Osteoblast (primary cell): ENCODE data around the gene FBXO31. TPM values are rescaled to one million over a fixed set of nuclear protein-coding genes. Genes with fewer than 3 reads are reported as not detected.

Experiments
- DNase-seq: peaks from one replicate; pipeline ENCODE4 v3.0.0; 2011; ENCODE audit warnings: low spot score, mixed read lengths; ENCODE audit not compliant: insufficient read length; ENCODE audit errors: missing footprints
- H2AFZ ChIP-seq: 2 replicates; pipeline ENCODE4 v1.6.0; 2011; ENCODE audit warnings: mild to moderate bottlenecking, low read length
- H3K27ac ChIP-seq: 2 replicates; pipeline ENCODE4 v1.5.1; 2011; ENCODE audit warnings: mild to moderate bottlenecking, low read depth, low read length, moderate library complexity
- H3K27me3 ChIP-seq: 2 replicates; pipeline ENCODE4 v1.6.0; 2012; ENCODE audit warnings: mild to moderate bottlenecking, control low read depth, inconsistent platforms, low read length, moderate library complexity; ENCODE audit not compliant: insufficient read depth
- H3K36me3 ChIP-seq: 2 replicates; pipeline ENCODE4 v1.5.1; 2011; ENCODE audit warnings: mild to moderate bottlenecking, low read length, control low read depth, moderate library complexity; ENCODE audit not compliant: insufficient read depth
- H3K4me1 ChIP-seq: 2 replicates; pipeline ENCODE4 v1.5.1; 2011; ENCODE audit warnings: mild to moderate bottlenecking, low read length, control low read depth, moderate library complexity; ENCODE audit not compliant: insufficient read depth
- H3K4me2 ChIP-seq: 2 replicates; pipeline ENCODE4 v1.6.0; 2011; ENCODE audit warnings: mild to moderate bottlenecking, low read length; ENCODE audit not compliant: insufficient read depth
- H3K4me3 ChIP-seq: fragments of 200-600 bp; sonication (generic); 3 replicates; pipeline ENCODE4 v1.5.1; 2012; ENCODE audit warnings: mild to moderate bottlenecking, low read length, inconsistent platforms; ENCODE audit not compliant: insufficient read depth
- H3K79me2 ChIP-seq: 2 replicates; pipeline ENCODE4 v1.6.0; 2012; ENCODE audit warnings: mild to moderate bottlenecking, low read length, control low read depth, inconsistent platforms; ENCODE audit not compliant: insufficient read depth
- H3K9me3 ChIP-seq: 2 replicates; pipeline ENCODE4 v1.5.1; 2011; ENCODE audit warnings: low read depth, low read length, control low read depth
- H4K20me1 ChIP-seq: 2 replicates; pipeline ENCODE4 v1.6.0; 2012; ENCODE audit warnings: mild to moderate bottlenecking, low read length, control low read depth; ENCODE audit not compliant: insufficient read depth
- CTCF ChIP-seq: IDR thresholded peaks from 2 replicates; pipeline ENCODE4 v1.5.1; 2011; ENCODE audit warnings: mild to moderate bottlenecking, low read depth, low read length, moderate library complexity; ENCODE audit errors: extremely low read depth
- total RNA-seq: library from RNA; depleted of rRNA; stranded (reverse); fragments of >200 nt; gene quantifications from 2 replicates; pipeline ENCODE4 v1.2.3, GENCODE V29; 2012

The FBXO31 gene
- total RNA-seq, 1 donor, result 33.3 TPM

DNA sequence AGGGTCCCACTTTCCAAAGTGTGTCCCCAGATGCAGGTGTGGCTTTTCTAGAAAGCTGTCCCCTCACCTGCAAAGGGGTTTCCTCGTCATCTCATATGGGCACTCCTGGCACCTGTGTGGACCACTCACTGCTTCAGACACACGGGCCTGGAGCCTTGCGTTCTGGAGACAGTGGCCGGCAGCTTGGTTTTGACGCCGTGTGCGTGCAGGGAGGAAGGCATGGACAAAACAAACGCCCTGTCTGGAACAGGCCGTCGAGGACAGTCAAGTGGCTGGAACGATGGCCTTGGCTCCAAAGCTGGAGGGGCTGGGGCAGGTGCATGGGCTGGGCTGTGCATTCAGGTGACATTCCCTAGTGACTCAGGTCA is 53.3 kb downstream of the FBXO31 start:
- peaks cover 44% of the 10 kb centered on the region for H3K36me3 ChIP-seq
- no peak overlapping the region for H3K4me3 ChIP-seq
- H3K27ac ChIP-seq, result no peak overlapping the region
- H4K20me1 ChIP-seq, result peaks cover 24% of the 10 kb centered on the region
- no peak overlapping the region for H2AFZ ChIP-seq
- H3K9me3 ChIP-seq, result no peaks in the 10 kb centered on the region
- no peak overlapping the region for H3K4me2 ChIP-seq
- no peak for TF ChIP-seq CTCF
- no peak for DNase-seq
- H3K27me3 ChIP-seq, result no peaks in the 10 kb centered on the region
- H3K4me1 ChIP-seq, result no peaks in the 10 kb centered on the region
- no peaks in the 10 kb centered on the region for H3K79me2 ChIP-seq

DNA sequence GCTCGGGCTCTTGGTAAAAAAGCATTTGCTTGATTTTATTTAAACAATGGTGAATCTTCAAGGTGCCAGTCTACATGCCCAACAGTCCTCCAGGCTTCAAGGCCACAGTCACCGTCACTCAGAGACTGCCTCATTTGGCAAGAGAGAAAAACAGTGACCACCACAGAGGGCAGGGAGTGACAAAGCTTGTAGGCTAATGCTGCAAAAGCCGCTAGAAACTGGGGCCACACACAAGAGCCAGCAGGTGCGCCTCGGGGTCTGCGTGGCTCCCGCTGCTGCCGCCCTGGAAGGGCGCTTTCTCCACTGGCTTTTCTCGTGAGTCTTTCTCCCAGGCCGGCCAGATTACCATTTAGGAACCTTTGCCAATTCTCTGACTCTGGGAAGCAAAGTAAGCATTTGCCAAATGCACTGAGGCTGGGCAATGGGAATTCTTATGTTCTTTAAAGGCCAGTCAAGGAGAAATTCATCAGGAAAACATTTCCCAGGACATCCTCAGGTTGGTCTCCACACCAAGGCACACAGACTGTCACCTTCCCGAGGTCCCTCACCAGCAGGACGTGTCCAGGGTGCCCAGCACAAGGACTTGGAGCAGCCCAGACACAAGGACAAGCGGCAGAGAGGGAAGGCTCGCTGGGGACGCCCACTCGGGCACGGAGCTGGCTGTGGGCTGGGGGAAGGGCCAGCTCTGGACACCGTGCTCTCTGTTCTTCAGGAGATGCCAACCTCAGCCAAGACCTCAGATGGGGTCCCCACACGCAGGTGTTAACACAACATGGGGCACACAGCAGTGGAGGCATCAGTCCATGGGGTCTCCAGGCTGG is 53.9 kb downstream of the FBXO31 start:
- no peak overlapping the region for H3K27ac ChIP-seq
- H3K27me3 ChIP-seq, result no peaks in the 10 kb centered on the region
- H4K20me1 ChIP-seq, result peaks cover 30% of the 10 kb centered on the region
- peaks cover 38% of the 10 kb centered on the region for H3K36me3 ChIP-seq
- no peaks in the 10 kb centered on the region for H3K4me1 ChIP-seq
- H3K79me2 ChIP-seq, result no peaks in the 10 kb centered on the region
- no peak overlapping the region for H3K4me2 ChIP-seq
- no peak overlapping the region for H2AFZ ChIP-seq
- H3K4me3 ChIP-seq, result no peak overlapping the region
- H3K9me3 ChIP-seq, result no peaks in the 10 kb centered on the region
- DNase-seq, result peak; percentile 59
- TF ChIP-seq CTCF, result no peak

DNA sequence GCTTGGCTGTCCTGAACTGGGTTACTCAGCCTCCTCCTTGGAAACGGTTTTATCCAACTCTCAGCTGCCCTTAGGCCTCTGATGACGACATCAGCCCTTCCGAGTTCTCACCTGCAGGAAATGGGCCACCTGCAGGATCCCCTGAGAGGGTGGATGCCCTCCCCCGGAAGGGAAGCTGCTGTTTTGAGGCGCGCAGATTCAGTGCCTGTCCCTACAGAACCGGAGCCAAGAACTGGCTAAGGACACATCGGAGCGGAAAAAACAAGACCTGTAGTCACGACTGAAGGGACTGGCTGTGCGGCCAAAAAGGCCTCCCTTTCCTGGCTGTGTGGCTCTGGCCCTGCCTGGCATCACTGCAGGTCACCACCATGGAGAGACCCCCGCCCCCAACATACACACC is 54.7 kb downstream of the FBXO31 start:
- no peaks in the 10 kb centered on the region for H3K79me2 ChIP-seq
- H3K36me3 ChIP-seq, result peaks cover 32% of the 10 kb centered on the region
- no peaks in the 10 kb centered on the region for H3K4me1 ChIP-seq
- H3K9me3 ChIP-seq, result no peaks in the 10 kb centered on the region
- no peaks in the 10 kb centered on the region for H3K27me3 ChIP-seq
- peak; percentile 18 for DNase-seq
- H3K4me3 ChIP-seq, result no peak overlapping the region
- H3K27ac ChIP-seq, result no peak overlapping the region
- TF ChIP-seq CTCF, result no peak
- H2AFZ ChIP-seq, result no peak overlapping the region
- H4K20me1 ChIP-seq, result peaks cover 30% of the 10 kb centered on the region
- H3K4me2 ChIP-seq, result no peak overlapping the region

DNA sequence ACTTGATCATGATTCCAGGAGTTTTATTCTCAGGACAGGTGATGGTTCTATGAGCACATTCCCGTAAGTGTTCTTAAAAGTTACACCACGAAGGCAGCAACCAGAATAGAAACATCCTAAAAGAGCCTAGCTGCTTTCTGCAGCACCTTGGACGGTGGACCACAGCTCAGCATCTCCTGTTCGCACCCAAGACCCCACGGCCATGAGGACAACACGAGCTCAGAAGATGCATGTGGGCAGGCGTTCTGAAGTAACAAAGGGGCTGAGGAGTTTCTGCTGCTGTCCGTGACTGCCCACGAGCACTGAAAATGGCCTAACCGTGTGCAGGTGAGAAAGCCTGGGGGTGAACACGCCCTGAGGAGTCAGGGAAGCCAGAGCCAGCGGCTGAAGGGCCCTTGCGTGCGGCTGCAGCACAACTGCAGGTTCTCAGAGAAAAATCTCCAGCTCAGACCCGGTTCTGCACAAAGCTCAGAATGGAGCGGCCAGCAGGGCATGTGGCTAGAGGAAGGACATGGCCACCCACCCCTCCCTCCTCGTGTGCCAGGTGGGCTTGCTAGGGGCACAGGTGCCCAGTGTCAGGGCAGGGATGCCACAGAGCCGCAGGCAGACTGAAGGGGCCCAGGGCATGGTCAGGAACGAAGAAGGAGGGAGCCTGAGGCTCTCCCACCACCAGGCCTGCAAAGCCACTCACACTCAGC is 55.6 kb downstream of the FBXO31 start:
- no peak for TF ChIP-seq CTCF
- DNase-seq, result peak; percentile 64
- Histone ChIP-seq H3K4me1 (no peaks in the 10 kb centered on the region), H3K4me2 (no peak overlapping the region), H3K36me3 (peaks cover 29% of the 10 kb centered on the region), H4K20me1 (peaks cover 30% of the 10 kb centered on the region), H3K9me3 (no peaks in the 10 kb centered on the region), H2AFZ (no peak overlapping the region), H3K27ac (no peak overlapping the region), H3K4me3 (no peak overlapping the region), H3K79me2 (no peaks in the 10 kb centered on the region), H3K27me3 (no peaks in the 10 kb centered on the region)
